ENCODE measurements around the gene STK32A. TPM values are rescaled to one million over a fixed set of nuclear protein-coding genes. Genes with fewer than 3 reads are reported as not detected.

The STK32A gene
- 1 to 10 TPM; 1.0 to 1.4 (median 1.3) TPM for total RNA-seq

- Histone ChIP-seq H3K27me3 (no peaks in the 10 kb centered on the region), H3K27ac (replicated peaks in 1 of 4) (peak within 1 kb of the TSS; percentile 80 to 83 (median 82))
- intact Hi-C loops (cut with DNase I): loop anchor here (5.0 kb wide), 1 partner anchor 132 kb away; no protein-coding TSS in a partner anchor
These were observed at the start of gene STK32A for GRCh38 chr5:147234825-147235635. Gene STK32A (plus strand): TSS chr5:147235026. CDS start chr5:147239635, 4,609 bp downstream.

GRCh38 chr5:147187099-147187540 is 47.7 kb upstream of the STK32A start:
- no peak overlapping the region for H3K27ac ChIP-seq (replicated peaks in 1 of 4)
- intact Hi-C loops (cut with DNase I): no loop called here
- no peak overlapping the region for H3K4me3 ChIP-seq
- no peaks in the 10 kb centered on the region for H3K27me3 ChIP-seq
- H3K36me3 ChIP-seq: no peaks in the 10 kb centered on the region
- H3K4me1 ChIP-seq: peaks cover 0 to 10% (median 2%) of the 10 kb centered on the region in 4 donors
- TF ChIP-seq POLR2AphosphoS5 (IDR thresholded peaks at IDR 0.05) (no peak), CTCF (IDR thresholded peaks at IDR 0.05) (no peak), POLR2A (IDR thresholded peaks at IDR 0.05; ENCODE audit: low read depth) (no peak), EP300 (IDR thresholded peaks at IDR 0.05) (no peak)
- no peaks in the 10 kb centered on the region for H3K9me3 ChIP-seq
- WGBS: 77% methylated on average over 1 of the region's 1 CpG
- DNase-seq (ENCODE audit: extremely low spot score): no peak

More at GRCh38 chr5:147234825-147235635, at the start of gene STK32A:
- DNase-seq (ENCODE audit: extremely low spot score): no peak
- Histone ChIP-seq H3K4me1 (peaks cover 10 to 19% (median 11%) of the 10 kb centered on the region in 4 donors), H3K36me3 (no peaks in the 10 kb centered on the region), H3K9me3 (no peaks in the 10 kb centered on the region), H3K4me3 (peak within 1 kb of the TSS; percentile 68 to 85 (median 71))
- TF ChIP-seq POLR2AphosphoS5 (IDR thresholded peaks at IDR 0.05): peak; percentile 1 to 20
- TF ChIP-seq POLR2A (IDR thresholded peaks at IDR 0.05; ENCODE audit: low read depth): no peak
- TF ChIP-seq EP300 (IDR thresholded peaks at IDR 0.05): no peak
- peak in 1 of 3 experiments; percentile 5 for TF ChIP-seq CTCF (IDR thresholded peaks at IDR 0.05)
- WGBS: 6% methylated on average over 18 of the region's 28 CpGs

DNA sequence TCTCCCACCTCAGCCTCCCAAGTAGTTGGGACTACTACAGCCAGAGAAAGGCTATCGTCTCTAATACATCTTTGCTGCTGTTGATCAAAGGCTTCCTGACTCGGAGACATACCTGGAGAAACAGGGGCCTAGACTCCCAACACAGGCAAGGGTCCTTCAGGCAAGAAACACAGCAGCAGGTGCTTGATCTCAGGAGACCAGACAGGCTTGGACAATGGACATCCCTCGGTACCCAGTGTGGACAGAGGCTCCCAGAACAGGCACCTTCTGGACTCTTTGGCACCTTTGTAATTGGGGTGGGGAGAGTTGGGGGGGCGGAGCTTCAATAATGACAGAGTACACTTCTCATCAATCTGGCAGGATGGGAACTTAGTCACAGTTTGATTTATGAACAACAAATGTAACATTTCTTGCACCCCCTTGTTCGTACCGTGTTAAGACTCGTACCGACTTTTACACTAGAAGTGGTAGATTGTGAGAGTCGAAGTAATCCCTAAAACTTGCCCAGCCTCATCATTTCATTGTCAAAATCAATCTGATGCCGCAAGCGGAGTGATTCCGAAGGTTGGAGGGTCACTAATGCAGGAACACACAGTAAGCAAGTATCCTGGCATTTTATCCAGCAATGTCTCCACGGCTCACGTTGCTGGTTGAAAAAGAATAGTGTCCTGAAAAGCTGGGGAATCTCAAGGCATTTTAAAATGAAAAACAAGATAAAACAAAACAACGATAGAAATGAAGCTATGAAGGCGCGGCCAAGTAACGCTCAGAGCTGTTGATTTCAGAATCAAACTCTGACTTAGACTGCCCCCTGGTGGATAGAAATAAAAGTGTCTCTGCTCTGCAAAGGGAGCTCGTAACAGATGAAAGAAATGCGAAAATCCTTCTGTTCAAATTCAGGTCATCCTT is 46.4 kb upstream of the STK32A start:
- Histone ChIP-seq H3K36me3 (no peaks in the 10 kb centered on the region), H3K4me3 (peak overlapping the region; percentile 8 to 43 (median 30)), H3K9me3 (no peaks in the 10 kb centered on the region), H3K27me3 (no peaks in the 10 kb centered on the region), H3K4me1 (peaks cover 0 to 10% (median 2%) of the 10 kb centered on the region in 4 donors), H3K27ac (replicated peaks in 1 of 4) (no peak overlapping the region)
- no peak for DNase-seq (ENCODE audit: extremely low spot score)
- WGBS: 48% methylated on average over 20 of the region's 20 CpGs
- TF ChIP-seq POLR2A (IDR thresholded peaks at IDR 0.05; ENCODE audit: low read depth): no peak
- peak; percentile 74 to 91 (median 91) for TF ChIP-seq CTCF (IDR thresholded peaks at IDR 0.05)
- intact Hi-C loops (cut with DNase I): no loop called here

- Histone ChIP-seq H3K9me3 (no peaks in the 10 kb centered on the region), H3K4me1 (peaks cover 0 to 10% (median 2%) of the 10 kb centered on the region in 4 donors), H3K36me3 (no peaks in the 10 kb centered on the region), H3K27me3 (no peaks in the 10 kb centered on the region), H3K27ac (replicated peaks in 1 of 4) (no peak overlapping the region), H3K4me3 (no peak overlapping the region)
- no peak for DNase-seq (ENCODE audit: extremely low spot score)
- intact Hi-C loops (cut with DNase I): no loop called here
- WGBS: 4% methylated on average over 2 of the region's 2 CpGs
- TF ChIP-seq POLR2AphosphoS5 (IDR thresholded peaks at IDR 0.05) (no peak), CTCF (IDR thresholded peaks at IDR 0.05) (peak in 1 of 3 experiments; percentile 1), POLR2A (IDR thresholded peaks at IDR 0.05; ENCODE audit: low read depth) (no peak), EP300 (IDR thresholded peaks at IDR 0.05) (no peak)
These were observed 45.8 kb upstream of the STK32A start for GRCh38 chr5:147189109-147189424.

Measured in esophagus muscularis mucosa (tissue), 4 donors.